Activated CD8-positive, alpha-beta memory T cell treated with anti-CD3 and anti-CD28 coated beads for 4 hours (primary cell): ENCODE results near the gene PROP1.
"Not testable (repeated sequence)": the region's sequence is repeated elsewhere in the genome, so short reads cannot be mapped to it uniquely, and the experiment has no call there.

ENCODE experiments used
- DNase-seq, 2 donors: peaks; one replicate each; pipeline ENCODE4 v3.0.0-alpha.2; 2020; ENCODE audit warnings: low read depth in 2 of 2

Gene PROP1

GRCh38 chr5:177945601-177946283 lies 50.3 kb downstream of the PROP1 start:
- not testable (repeated sequence) for DNase-seq

GRCh38 chr5:177945145-177945544 lies 50.9 kb downstream of the PROP1 start:
- not testable (repeated sequence) for DNase-seq

- not testable (repeated sequence) for DNase-seq
These were observed 52.0 kb downstream of the PROP1 start for GRCh38 chr5:177943805-177944736.

- not testable (repeated sequence) for DNase-seq
These were observed 53.1 kb downstream of the PROP1 start for GRCh38 chr5:177942896-177943295.
